K562 (cell line): ENCODE results near the gene ZBTB24. TPM values are rescaled to one million over a fixed set of nuclear protein-coding genes. Genes with fewer than 3 reads are reported as not detected.

Source experiments
- ATF1 ChIP-seq, 2 experiments: fragments of 450-650 bp in 1 of 2; IDR thresholded peaks; 2 replicates each; pipeline ENCODE4 v1.6.1; 2016; ENCODE audit warnings: missing compliant biosample characterization in 1 of 2, missing genetic modification characterization in 1 of 2
- ATF7 ChIP-seq: fragments of 450-650 bp; IDR thresholded peaks from 2 replicates; pipeline ENCODE4 v1.7.1; 2014; ENCODE audit warnings: mild to moderate bottlenecking, moderate library complexity
- DDX20 ChIP-seq: fragments of 450-650 bp; IDR thresholded peaks from 2 replicates; pipeline ENCODE4 v1.6.1; 2016; ENCODE audit warnings: missing genetic modification characterization, low read depth, mild to moderate bottlenecking, missing compliant biosample characterization, moderate library complexity
- ELK3 ChIP-seq: fragments of 450-650 bp; formaldehyde crosslinking; IDR thresholded peaks from 2 replicates; pipeline ENCODE4 v1.4.0; 2020; ENCODE audit warnings: mild to moderate bottlenecking
- FUS ChIP-seq: fragments of 200-400 bp; formaldehyde crosslinking; optimal IDR thresholded peaks from 2 replicates; pipeline ENCODE3; 2017; ENCODE audit warnings: low read depth, low read length
- JUND ChIP-seq, 2 experiments: IDR thresholded peaks; 2 replicates in 1 of 2; 3 replicates in 1 of 2; pipeline ENCODE4 v1.6.1; 2011; ENCODE audit warnings: borderline replicate concordance in 2 of 2, low read depth in 2 of 2, low read length in 2 of 2, improper control_type of control experiment in 1 of 2, missing biosample characterization in 1 of 2, missing genetic modification characterization in 1 of 2, missing genetic modification reagents in 1 of 2
- MECOM ChIP-seq: fragments of 250-450 bp; sonication (Bioruptor Pico); IDR thresholded peaks from 2 replicates; pipeline ENCODE4 v1.8.0; 2022; ENCODE audit warnings: inconsistent platforms
- NCOA4 ChIP-seq: fragments of 450-650 bp; IDR thresholded peaks from 2 replicates; pipeline ENCODE4 v1.6.1; 2018; ENCODE audit warnings: mild to moderate bottlenecking; ENCODE audit not compliant: partially characterized antibody
- NFIC ChIP-seq: fragments of 450-650 bp; IDR thresholded peaks from 2 replicates; pipeline ENCODE4 v1.6.1; 2017; ENCODE audit warnings: mild to moderate bottlenecking, inconsistent platforms
- NRF1 ChIP-seq, 2 experiments: fragments of 450-650 bp; IDR thresholded peaks in 1 of 2; conservative IDR thresholded peaks in 1 of 2; 2 replicates each; pipeline ENCODE4 v1.6.1; 2014; ENCODE audit warnings: mild to moderate bottlenecking in 2 of 2
- POLR3G ChIP-seq: IDR thresholded peaks from 2 replicates; pipeline ENCODE4 v1.6.1; 2011; ENCODE audit not compliant: insufficient read length, insufficient replicate concordance; ENCODE audit errors: extremely low read depth
- STAG1 ChIP-seq: sonication (generic); formaldehyde crosslinking; IDR thresholded peaks from 2 replicates; pipeline ENCODE4 v1.5.0; 2020; ENCODE audit warnings: missing genetic modification reagents, borderline replicate concordance
- ZBTB49 ChIP-seq: sonication (generic); formaldehyde crosslinking; IDR thresholded peaks from 2 replicates; pipeline ENCODE4 v1.8.0; 2022; ENCODE audit warnings: missing genetic modification reagents, mild to moderate bottlenecking, borderline replicate concordance
- ZNF146 ChIP-seq: IDR thresholded peaks from one replicate; pipeline ENCODE4 v1.6.1; 2018; ENCODE audit warnings: missing compliant biosample characterization; ENCODE audit not compliant: unreplicated experiment
- polyA plus RNA-seq, 8 experiments: library from polyadenylated mRNA; depleted of rRNA in 4 of 8; stranded (reverse) in 5 of 8; unstranded in 3 of 8; fragments of >200 nt; fragmentation: Nextera tagmentation in 2 of 8; fragmentation: Illumina TruSeq in 1 of 8; extraction: Ambion mirVana in 2 of 8; extraction: Trizol in 1 of 8; gene quantifications; 2 replicates each; pipeline versions ENCODE4 v1.2.1 to v1.2.3, GENCODE V29; 2011 to 2014; ENCODE audit warnings: inconsistent platforms in 1 of 8, missing spikeins in 1 of 8
- total RNA-seq, 7 experiments: library from RNA; depleted of rRNA in 6 of 7; stranded (reverse); fragments of >200 nt in 6 of 7; fragmentation: Illumina TruSeq in 2 of 7; extraction: Trizol in 2 of 7; gene quantifications; 2 replicates each; pipeline versions ENCODE4 v1.2.1 to v1.2.3, GENCODE V29; 2011 to 2021; ENCODE audit warnings: low replicate concordance in 1 of 7
- TF ChIP-seq, protein P1 (sequence below): sonication (generic); formaldehyde crosslinking; IDR thresholded peaks from 2 replicates; pipeline ENCODE4 v1.8.1; 2023; ENCODE audit warnings: mild to moderate bottlenecking, missing genetic modification reagents
- TF ChIP-seq, protein P2 (sequence below): IDR thresholded peaks from 2 replicates; pipeline ENCODE4 v1.6.1; 2011; ENCODE audit warnings: borderline replicate concordance, low read depth, mild to moderate bottlenecking, moderate library complexity, low read length; ENCODE audit not compliant: insufficient read depth, poor library complexity, severe bottlenecking
- TF ChIP-seq, protein P3 (sequence below): fragments of 250-450 bp; sonication (Bioruptor Pico); IDR thresholded peaks from 2 replicates; pipeline ENCODE4 v1.9.0; 2021; ENCODE audit warnings: mild to moderate bottlenecking

The ZBTB24 gene
- total and polyA plus RNA-seq, 9 of the 15 experiments (the other 6 are each of a cell fraction or from before 2014, with no cell fraction given) = 2.0 to 16.7 (median 8.3) TPM

GRCh38 chr6:109483735-109484057 lies 677 bp upstream of the ZBTB24 start (continued):
- TF ChIP-seq MECOM (no peak), NCOA4 (no peak), DDX20 (tag) (no peak), FUS (no peak), JUND (IDR thresholded peaks at IDR 0.05; ENCODE audit: borderline replicate concordance, low read depth, low read length) (no peak), JUND (tag; IDR thresholded peaks at IDR 0.05; ENCODE audit: borderline replicate concordance, low read depth, low read length) (no peak), ZNF146 (CRISPR knock-in tag) (no peak), ZBTB49 (CRISPR knock-in tag) (no peak), ELK3 (CRISPR knock-in tag) (no peak), STAG1 (CRISPR knock-in tag) (no peak), NRF1 (conservative IDR thresholded peaks at IDR 0.05 in 1 of 2, IDR thresholded peaks at IDR 0.05 in 1 of 2) (0 out of 4 replicates have a peak, but pooled peaks of 1 of the 2 experiments have one; percentile 12), ATF7 (no peak), POLR3G (no peak), NFIC (no peak), ATF1 (CRISPR knock-in tag; IDR thresholded peaks at IDR 0.05) (no peak), ATF1 (tag; IDR thresholded peaks at IDR 0.05) (peak; percentile 42)
- TF ChIP-seq, protein P1, sequence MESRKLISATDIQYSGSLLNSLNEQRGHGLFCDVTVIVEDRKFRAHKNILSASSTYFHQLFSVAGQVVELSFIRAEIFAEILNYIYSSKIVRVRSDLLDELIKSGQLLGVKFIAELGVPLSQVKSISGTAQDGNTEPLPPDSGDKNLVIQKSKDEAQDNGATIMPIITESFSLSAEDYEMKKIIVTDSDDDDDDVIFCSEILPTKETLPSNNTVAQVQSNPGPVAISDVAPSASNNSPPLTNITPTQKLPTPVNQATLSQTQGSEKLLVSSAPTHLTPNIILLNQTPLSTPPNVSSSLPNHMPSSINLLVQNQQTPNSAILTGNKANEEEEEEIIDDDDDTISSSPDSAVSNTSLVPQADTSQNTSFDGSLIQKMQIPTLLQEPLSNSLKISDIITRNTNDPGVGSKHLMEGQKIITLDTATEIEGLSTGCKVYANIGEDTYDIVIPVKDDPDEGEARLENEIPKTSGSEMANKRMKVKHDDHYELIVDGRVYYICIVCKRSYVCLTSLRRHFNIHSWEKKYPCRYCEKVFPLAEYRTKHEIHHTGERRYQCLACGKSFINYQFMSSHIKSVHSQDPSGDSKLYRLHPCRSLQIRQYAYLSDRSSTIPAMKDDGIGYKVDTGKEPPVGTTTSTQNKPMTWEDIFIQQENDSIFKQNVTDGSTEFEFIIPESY (CRISPR knock-in tag) = no peak
- TF ChIP-seq, protein P2, sequence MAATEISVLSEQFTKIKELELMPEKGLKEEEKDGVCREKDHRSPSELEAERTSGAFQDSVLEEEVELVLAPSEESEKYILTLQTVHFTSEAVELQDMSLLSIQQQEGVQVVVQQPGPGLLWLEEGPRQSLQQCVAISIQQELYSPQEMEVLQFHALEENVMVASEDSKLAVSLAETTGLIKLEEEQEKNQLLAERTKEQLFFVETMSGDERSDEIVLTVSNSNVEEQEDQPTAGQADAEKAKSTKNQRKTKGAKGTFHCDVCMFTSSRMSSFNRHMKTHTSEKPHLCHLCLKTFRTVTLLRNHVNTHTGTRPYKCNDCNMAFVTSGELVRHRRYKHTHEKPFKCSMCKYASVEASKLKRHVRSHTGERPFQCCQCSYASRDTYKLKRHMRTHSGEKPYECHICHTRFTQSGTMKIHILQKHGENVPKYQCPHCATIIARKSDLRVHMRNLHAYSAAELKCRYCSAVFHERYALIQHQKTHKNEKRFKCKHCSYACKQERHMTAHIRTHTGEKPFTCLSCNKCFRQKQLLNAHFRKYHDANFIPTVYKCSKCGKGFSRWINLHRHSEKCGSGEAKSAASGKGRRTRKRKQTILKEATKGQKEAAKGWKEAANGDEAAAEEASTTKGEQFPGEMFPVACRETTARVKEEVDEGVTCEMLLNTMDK = no peak
- TF ChIP-seq, protein P3, sequence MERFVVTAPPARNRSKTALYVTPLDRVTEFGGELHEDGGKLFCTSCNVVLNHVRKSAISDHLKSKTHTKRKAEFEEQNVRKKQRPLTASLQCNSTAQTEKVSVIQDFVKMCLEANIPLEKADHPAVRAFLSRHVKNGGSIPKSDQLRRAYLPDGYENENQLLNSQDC = no peak
